22Rv1 (cell line): ENCODE results near the gene CDH12.

ENCODE experiments used
- ZFX ChIP-seq: fragments of 450-650 bp; IDR thresholded peaks from 2 replicates; pipeline ENCODE4 v1.6.1; 2017; ENCODE audit warnings: antibody characterized with exemption, borderline replicate concordance
- TF ChIP-seq, protein P1 (sequence below): fragments of 450-650 bp; IDR thresholded peaks from 2 replicates; pipeline ENCODE4 v1.5.1; 2017; ENCODE audit warnings: mild to moderate bottlenecking

DNA sequence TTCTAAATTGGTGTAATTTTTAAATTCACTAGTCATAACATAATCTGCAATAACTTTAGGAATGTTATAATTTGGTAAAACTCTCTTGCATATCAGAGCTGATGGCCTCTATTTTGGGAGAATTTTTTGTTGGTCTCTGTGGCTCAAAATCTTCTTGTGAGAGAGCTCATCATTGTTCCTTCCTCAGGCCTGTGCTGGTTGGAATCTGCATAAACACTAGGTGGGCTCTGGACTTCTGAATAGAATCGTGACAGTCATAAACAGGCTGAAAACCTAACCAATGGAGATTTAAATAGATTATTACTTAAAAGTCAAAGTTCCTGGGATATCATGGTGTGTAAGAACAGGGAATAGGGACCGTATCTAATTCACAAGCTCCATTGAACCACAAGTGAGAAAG, 1129.6 kb downstream of the CDH12 start:
- TF ChIP-seq, protein P1, sequence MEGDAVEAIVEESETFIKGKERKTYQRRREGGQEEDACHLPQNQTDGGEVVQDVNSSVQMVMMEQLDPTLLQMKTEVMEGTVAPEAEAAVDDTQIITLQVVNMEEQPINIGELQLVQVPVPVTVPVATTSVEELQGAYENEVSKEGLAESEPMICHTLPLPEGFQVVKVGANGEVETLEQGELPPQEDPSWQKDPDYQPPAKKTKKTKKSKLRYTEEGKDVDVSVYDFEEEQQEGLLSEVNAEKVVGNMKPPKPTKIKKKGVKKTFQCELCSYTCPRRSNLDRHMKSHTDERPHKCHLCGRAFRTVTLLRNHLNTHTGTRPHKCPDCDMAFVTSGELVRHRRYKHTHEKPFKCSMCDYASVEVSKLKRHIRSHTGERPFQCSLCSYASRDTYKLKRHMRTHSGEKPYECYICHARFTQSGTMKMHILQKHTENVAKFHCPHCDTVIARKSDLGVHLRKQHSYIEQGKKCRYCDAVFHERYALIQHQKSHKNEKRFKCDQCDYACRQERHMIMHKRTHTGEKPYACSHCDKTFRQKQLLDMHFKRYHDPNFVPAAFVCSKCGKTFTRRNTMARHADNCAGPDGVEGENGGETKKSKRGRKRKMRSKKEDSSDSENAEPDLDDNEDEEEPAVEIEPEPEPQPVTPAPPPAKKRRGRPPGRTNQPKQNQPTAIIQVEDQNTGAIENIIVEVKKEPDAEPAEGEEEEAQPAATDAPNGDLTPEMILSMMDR = no peak
- no peak for TF ChIP-seq ZFX
